HL-60 (cell line): ENCODE data around the gene TRAPPC3L.

Experiments
- CTCF ChIP-seq: IDR thresholded peaks from one replicate; pipeline ENCODE4 v1.5.1; 2011; ENCODE audit warnings: low read length, control low read depth, inconsistent platforms; ENCODE audit not compliant: insufficient read depth
- POLR2AphosphoS5 ChIP-seq: IDR thresholded peaks from 2 replicates; pipeline ENCODE4 v1.6.1; 2012; ENCODE audit warnings: low read depth
- REST ChIP-seq: IDR thresholded peaks from 2 replicates; pipeline ENCODE4 v1.6.1; 2012; ENCODE audit warnings: low read depth; ENCODE audit not compliant: insufficient replicate concordance

GRCh38 chr6:116556814-116557415 lies 11.4 kb upstream of the TRAPPC3L start:
- TF ChIP-seq CTCF = no peak
- TF ChIP-seq POLR2AphosphoS5 = no peak
- no peak for TF ChIP-seq REST
